DND-41 (cell line): Measurements from ENCODE around the gene CCND1.

ENCODE experiments used
- EZH2 ChIP-seq: IDR thresholded peaks from 3 replicates; pipeline ENCODE4 v1.6.1; 2012; ENCODE audit warnings: borderline replicate concordance, low read depth, mild to moderate bottlenecking, moderate library complexity, low read length, inconsistent platforms; ENCODE audit not compliant: severe bottlenecking
- TF ChIP-seq, protein P1 (sequence below): IDR thresholded peaks from 2 replicates; pipeline ENCODE4 v1.5.1; 2012; ENCODE audit warnings: borderline replicate concordance, low read length, moderate library complexity, mild to moderate bottlenecking; ENCODE audit not compliant: poor library complexity, severe bottlenecking; ENCODE audit errors: extremely low read depth

- TF ChIP-seq EZH2, result no peak
- TF ChIP-seq, protein P1, sequence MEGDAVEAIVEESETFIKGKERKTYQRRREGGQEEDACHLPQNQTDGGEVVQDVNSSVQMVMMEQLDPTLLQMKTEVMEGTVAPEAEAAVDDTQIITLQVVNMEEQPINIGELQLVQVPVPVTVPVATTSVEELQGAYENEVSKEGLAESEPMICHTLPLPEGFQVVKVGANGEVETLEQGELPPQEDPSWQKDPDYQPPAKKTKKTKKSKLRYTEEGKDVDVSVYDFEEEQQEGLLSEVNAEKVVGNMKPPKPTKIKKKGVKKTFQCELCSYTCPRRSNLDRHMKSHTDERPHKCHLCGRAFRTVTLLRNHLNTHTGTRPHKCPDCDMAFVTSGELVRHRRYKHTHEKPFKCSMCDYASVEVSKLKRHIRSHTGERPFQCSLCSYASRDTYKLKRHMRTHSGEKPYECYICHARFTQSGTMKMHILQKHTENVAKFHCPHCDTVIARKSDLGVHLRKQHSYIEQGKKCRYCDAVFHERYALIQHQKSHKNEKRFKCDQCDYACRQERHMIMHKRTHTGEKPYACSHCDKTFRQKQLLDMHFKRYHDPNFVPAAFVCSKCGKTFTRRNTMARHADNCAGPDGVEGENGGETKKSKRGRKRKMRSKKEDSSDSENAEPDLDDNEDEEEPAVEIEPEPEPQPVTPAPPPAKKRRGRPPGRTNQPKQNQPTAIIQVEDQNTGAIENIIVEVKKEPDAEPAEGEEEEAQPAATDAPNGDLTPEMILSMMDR, result no peak
Observed at GRCh38 chr11:69617682-69618081, 23.3 kb upstream of the CCND1 start.
